ENCODE results near the gene MED12L.

Gene MED12L

DNA sequence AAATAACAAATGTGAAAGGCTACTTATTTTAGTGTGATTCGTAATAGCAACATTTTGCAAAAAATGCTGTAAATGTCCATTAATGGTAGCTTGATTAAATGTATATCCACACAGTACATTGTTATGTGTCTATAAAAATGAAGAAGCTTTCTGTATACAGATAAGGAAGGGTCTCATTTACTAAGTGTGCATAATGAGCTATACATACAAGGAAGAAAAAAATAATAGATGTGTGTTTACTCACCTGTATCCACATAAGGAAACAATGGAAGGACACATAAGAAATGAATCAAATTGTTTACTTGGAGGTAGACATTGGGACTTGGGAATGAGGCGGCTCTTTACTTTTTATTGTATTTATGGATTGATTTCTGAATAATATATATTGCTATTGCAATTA is 34.9 kb downstream of the MED12L start:
- no peak overlapping the region for H3K4me3 ChIP-seq (ENCODE audit: low read depth, low read length)
- H3K9me3 ChIP-seq (ENCODE audit: severe bottlenecking) = no peaks in the 10 kb centered on the region
- no peaks in the 10 kb centered on the region for H3K36me3 ChIP-seq
- H3K27me3 ChIP-seq (ENCODE audit: insufficient read depth, low read depth, severe bottlenecking) = peaks cover 22% of the 10 kb centered on the region
- no peak overlapping the region for H3K27ac ChIP-seq
- TF ChIP-seq, protein P1, sequence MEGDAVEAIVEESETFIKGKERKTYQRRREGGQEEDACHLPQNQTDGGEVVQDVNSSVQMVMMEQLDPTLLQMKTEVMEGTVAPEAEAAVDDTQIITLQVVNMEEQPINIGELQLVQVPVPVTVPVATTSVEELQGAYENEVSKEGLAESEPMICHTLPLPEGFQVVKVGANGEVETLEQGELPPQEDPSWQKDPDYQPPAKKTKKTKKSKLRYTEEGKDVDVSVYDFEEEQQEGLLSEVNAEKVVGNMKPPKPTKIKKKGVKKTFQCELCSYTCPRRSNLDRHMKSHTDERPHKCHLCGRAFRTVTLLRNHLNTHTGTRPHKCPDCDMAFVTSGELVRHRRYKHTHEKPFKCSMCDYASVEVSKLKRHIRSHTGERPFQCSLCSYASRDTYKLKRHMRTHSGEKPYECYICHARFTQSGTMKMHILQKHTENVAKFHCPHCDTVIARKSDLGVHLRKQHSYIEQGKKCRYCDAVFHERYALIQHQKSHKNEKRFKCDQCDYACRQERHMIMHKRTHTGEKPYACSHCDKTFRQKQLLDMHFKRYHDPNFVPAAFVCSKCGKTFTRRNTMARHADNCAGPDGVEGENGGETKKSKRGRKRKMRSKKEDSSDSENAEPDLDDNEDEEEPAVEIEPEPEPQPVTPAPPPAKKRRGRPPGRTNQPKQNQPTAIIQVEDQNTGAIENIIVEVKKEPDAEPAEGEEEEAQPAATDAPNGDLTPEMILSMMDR (IDR thresholded peaks at IDR 0.05; ENCODE audit: low read depth, low read length) = no peak
- DNase-seq = no peak

DNA sequence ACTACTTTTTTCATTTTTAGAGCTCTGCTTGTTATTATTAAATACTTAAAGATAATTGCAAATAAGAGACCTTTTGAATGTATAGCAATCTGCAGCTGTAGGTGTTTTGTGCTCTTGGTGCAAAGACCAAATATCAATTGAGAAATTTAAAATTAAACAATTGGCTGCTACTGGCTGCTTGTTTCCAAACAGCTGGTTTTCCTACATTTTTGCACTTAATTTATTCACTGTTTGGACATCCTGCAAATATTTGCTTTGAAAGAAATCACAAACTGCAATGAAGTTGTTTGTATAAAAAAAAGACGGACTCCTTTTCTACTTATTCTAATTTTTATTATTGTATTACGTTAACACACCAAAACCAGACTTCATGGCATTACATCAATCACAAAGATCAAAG is 35.6 kb downstream of the MED12L start:
- DNase-seq = no peak
- Histone ChIP-seq H3K36me3 (no peaks in the 10 kb centered on the region), H3K27ac (no peak overlapping the region), H3K4me3 (ENCODE audit: low read depth, low read length) (no peak overlapping the region), H3K27me3 (ENCODE audit: insufficient read depth, low read depth, severe bottlenecking) (peaks cover 22% of the 10 kb centered on the region), H3K9me3 (ENCODE audit: severe bottlenecking) (no peaks in the 10 kb centered on the region)
- TF ChIP-seq, protein P1 (IDR thresholded peaks at IDR 0.05; ENCODE audit: low read depth, low read length) = no peak

DNA sequence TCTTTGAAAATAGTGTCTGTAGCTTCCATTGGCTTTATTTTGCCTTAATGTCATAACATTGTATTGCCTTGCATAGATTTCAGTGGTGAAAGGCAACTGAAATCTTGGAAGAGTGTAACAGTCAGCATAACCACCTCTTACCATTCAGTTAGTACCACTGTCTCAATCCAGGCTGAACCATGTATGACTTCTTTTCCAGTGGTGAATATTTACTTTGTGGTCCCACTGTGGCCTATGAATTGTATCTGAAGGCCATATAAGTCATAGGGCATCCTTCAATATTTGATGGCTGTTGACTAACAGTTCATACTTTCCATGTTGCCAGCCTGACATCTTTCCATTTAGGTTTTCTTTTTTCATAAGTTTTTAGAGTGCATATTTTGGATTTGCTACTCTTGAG is 38.4 kb downstream of the MED12L start:
- no peak overlapping the region for H3K4me3 ChIP-seq (ENCODE audit: low read depth, low read length)
- no peak overlapping the region for H3K27ac ChIP-seq
- H3K36me3 ChIP-seq = no peaks in the 10 kb centered on the region
- H3K27me3 ChIP-seq (ENCODE audit: insufficient read depth, low read depth, severe bottlenecking) = peaks cover 26% of the 10 kb centered on the region
- no peak for DNase-seq
- no peaks in the 10 kb centered on the region for H3K9me3 ChIP-seq (ENCODE audit: severe bottlenecking)
- TF ChIP-seq, protein P1 (IDR thresholded peaks at IDR 0.05; ENCODE audit: low read depth, low read length) = no peak

DNA sequence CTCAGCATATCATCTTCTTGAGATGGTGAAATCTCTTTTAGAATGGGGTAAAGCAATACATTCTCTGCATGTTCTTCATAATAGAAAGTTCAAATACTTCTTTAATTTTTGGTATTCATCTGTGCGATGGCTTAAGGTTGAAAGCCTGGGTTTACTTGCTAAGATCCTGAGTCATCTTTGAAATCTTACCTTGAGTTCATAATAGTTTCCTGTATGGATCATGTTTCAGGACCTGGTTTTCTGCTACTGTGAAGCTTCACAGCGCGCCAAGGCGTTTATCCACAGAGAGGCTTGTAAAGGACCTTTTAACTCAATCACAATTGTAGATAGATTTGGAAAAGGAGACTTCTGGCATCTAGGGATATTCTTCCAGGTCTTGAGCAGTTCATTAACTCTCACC is 39.0 kb downstream of the MED12L start:
- TF ChIP-seq, protein P1 (IDR thresholded peaks at IDR 0.05; ENCODE audit: low read depth, low read length) = no peak
- DNase-seq = no peak
- H3K36me3 ChIP-seq = no peaks in the 10 kb centered on the region
- no peak overlapping the region for H3K4me3 ChIP-seq (ENCODE audit: low read depth, low read length)
- peaks cover 23% of the 10 kb centered on the region for H3K27me3 ChIP-seq (ENCODE audit: insufficient read depth, low read depth, severe bottlenecking)
- H3K27ac ChIP-seq = no peak overlapping the region
- H3K9me3 ChIP-seq (ENCODE audit: severe bottlenecking) = no peaks in the 10 kb centered on the region

DNA sequence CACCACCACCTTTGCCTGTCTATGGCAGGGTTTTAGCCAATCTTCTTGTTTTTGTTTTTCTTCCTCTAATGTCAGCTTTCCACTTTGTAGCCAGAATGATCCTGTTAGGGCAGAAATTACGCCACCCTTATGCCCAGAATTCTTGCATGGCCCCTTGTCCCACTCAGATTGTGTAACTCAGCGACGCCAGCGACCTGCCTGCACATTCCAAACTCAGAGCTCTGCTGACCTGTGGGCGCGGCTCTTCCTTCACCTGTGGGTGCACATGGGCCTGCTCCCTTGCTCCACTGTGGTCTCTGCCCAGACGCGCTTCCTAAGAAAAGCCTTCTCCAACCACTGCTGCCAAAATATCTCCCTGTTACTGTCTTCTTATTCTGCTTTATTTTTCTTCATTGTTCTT is 45.0 kb downstream of the MED12L start:
- TF ChIP-seq, protein P1 (IDR thresholded peaks at IDR 0.05; ENCODE audit: low read depth, low read length) = no peak
- H3K27ac ChIP-seq = no peak overlapping the region

DNA sequence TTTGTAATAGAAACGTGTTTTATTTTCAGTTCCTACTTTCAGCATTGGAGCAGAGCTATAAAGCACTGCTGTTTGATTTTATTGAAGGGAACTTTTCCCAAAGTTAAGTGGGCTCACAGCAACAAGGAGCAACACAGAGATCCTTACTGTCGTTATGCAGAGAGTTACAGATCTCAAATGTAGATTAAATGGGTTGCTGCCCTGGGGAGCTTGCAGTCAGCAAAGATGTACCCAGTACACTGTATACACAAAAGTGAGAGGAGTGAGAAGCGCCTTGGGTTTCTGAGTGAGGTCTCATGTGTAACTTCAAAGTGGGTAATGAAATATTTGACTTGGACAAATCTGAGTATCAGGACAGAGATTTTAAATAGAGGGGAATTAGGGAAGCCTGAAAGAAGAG is 47.7 kb downstream of the MED12L start:
- DNase-seq = no peak
- Histone ChIP-seq H3K9me3 (ENCODE audit: severe bottlenecking) (peaks cover 3% of the 10 kb centered on the region), H3K27ac (no peak overlapping the region), H3K27me3 (ENCODE audit: insufficient read depth, low read depth, severe bottlenecking) (peaks cover 12% of the 10 kb centered on the region), H3K36me3 (no peaks in the 10 kb centered on the region), H3K4me3 (ENCODE audit: low read depth, low read length) (no peak overlapping the region)
- TF ChIP-seq, protein P1 (IDR thresholded peaks at IDR 0.05; ENCODE audit: low read depth, low read length) = no peak

More for the DNA sequence above, 45.0 kb downstream of the MED12L start:
- Histone ChIP-seq H3K27me3 (ENCODE audit: insufficient read depth, low read depth, severe bottlenecking) (peaks cover 7% of the 10 kb centered on the region), H3K4me3 (ENCODE audit: low read depth, low read length) (no peak overlapping the region), H3K9me3 (ENCODE audit: severe bottlenecking) (no peaks in the 10 kb centered on the region), H3K36me3 (no peaks in the 10 kb centered on the region)
- DNase-seq = no peak

All from WERI-Rb-1 (cell line).